Measurements from ENCODE around the gene ZNF536. TPM values are rescaled to one million over a fixed set of nuclear protein-coding genes. Genes with fewer than 3 reads are reported as not detected.

The ZNF536 gene
- polyA plus RNA-seq, 1 donor (not counting 4 experiments of a cell fraction or from before 2014, with no cell fraction given), result not detected

DNA sequence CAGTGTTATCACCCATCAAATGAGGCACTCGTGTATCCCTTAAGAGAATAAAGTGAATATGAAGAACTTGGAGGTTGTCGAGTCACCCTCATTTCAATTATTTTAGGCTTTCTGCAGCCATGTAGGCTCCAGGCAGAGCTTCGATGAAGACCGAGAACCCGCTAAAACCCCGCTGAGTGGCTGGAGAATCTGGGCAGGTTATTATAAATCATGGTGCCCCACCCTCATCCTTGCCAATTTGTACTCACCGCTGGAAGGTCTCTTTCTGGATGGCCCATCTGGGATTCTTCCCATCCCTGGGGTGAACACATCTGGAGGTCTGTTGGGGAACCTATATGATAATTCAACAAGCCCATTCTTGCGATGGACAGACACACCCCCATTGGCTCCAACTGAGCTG, 190.8 kb downstream of the ZNF536 start:
- no peak overlapping the region for H3K4me3 ChIP-seq (ENCODE audit: control insufficient read depth in 2 of 3, extremely low read depth in 1 of 3, insufficient read depth in 2 of 3, low read depth in 1 of 3, low read length in 3 of 3)
- no peaks in the 10 kb centered on the region for H3K4me1 ChIP-seq (ENCODE audit: control insufficient read depth, extremely low read depth, insufficient read depth, low read length)
- DNase-seq (ENCODE audit: low read depth, low spot score) (no peak), FAIRE-seq (no peak)
- H3K9me1 ChIP-seq (ENCODE audit: control insufficient read depth, extremely low read depth, insufficient read depth, low read length), result no peaks in the 10 kb centered on the region
- H4K20me1 ChIP-seq (ENCODE audit: control insufficient read depth, extremely low read depth, insufficient read depth, low read length), result no peaks in the 10 kb centered on the region
- H3K79me2 ChIP-seq (ENCODE audit: control insufficient read depth, insufficient read depth, low read length), result no peaks in the 10 kb centered on the region
- dilution Hi-C loops (cut with MboI; ENCODE audit: extremely low pct_ligation_motif_present, low sequenced_read_pairs), result no loop called here
- no peak overlapping the region for H3K9ac ChIP-seq (ENCODE audit: control insufficient read depth, extremely low read depth, insufficient read depth, low read length)
- no peaks in the 10 kb centered on the region for H3K36me3 ChIP-seq (ENCODE audit: control insufficient read depth in 2 of 2, extremely low read depth in 1 of 2, insufficient read depth in 2 of 2, low read length in 2 of 2)
- H3K4me2 ChIP-seq (ENCODE audit: control insufficient read depth, extremely low read depth, insufficient read depth, low read depth, low read length), result no peak overlapping the region
- no peak overlapping the region for H2AFZ ChIP-seq (ENCODE audit: control insufficient read depth, low read length)
- no peaks in the 10 kb centered on the region for H3K27me3 ChIP-seq (ENCODE audit: control insufficient read depth, extremely low read depth, insufficient read depth, low read length)
- H3K27ac ChIP-seq (ENCODE audit: control insufficient read depth, insufficient read depth, low read length), result no peak overlapping the region
- peaks cover 2% of the 10 kb centered on the region for H3K9me3 ChIP-seq (ENCODE audit: control insufficient read depth, low read depth, low read length)
- TF ChIP-seq EZH2 (IDR thresholded peaks at IDR 0.05; ENCODE audit: low read length) (no peak), CTCF (optimal IDR thresholded peaks at IDR 0.05 in 1 of 3, IDR thresholded peaks at IDR 0.05 in 1 of 3, conservative IDR thresholded peaks at IDR 0.05 in 1 of 3; ENCODE audit: extremely low read depth in 1 of 3, insufficient read depth in 2 of 3, low read length in 3 of 3) (no peak)

DNA sequence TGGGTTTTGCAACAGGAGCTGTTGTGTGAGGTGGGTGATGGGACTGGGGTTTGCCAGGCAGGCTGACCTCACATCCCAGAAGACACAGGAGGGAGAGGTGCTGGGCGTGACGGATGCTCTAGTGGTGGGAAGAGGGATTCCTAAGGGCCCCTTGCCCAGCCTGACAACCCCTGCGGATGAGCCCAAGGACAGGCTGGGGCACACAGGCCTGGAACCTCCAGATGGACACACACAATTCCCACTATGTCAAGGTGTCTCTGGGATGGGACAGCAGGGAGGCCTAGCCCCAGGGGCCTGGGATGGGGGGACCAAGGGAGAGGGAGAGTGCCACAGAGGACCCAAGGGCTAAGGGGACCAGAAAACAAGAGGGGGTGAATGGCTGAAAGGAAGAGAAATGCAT, 191.5 kb downstream of the ZNF536 start:
- H3K4me3 ChIP-seq (ENCODE audit: control insufficient read depth in 2 of 3, extremely low read depth in 1 of 3, insufficient read depth in 2 of 3, low read depth in 1 of 3, low read length in 3 of 3), result no peak overlapping the region
- no peaks in the 10 kb centered on the region for H3K36me3 ChIP-seq (ENCODE audit: control insufficient read depth in 2 of 2, extremely low read depth in 1 of 2, insufficient read depth in 2 of 2, low read length in 2 of 2)
- no peak overlapping the region for H3K9ac ChIP-seq (ENCODE audit: control insufficient read depth, extremely low read depth, insufficient read depth, low read length)
- H3K9me1 ChIP-seq (ENCODE audit: control insufficient read depth, extremely low read depth, insufficient read depth, low read length), result no peaks in the 10 kb centered on the region
- H2AFZ ChIP-seq (ENCODE audit: control insufficient read depth, low read length), result no peak overlapping the region
- dilution Hi-C loops (cut with MboI; ENCODE audit: extremely low pct_ligation_motif_present, low sequenced_read_pairs), result no loop called here
- no peaks in the 10 kb centered on the region for H3K27me3 ChIP-seq (ENCODE audit: control insufficient read depth, extremely low read depth, insufficient read depth, low read length)
- H3K79me2 ChIP-seq (ENCODE audit: control insufficient read depth, insufficient read depth, low read length), result no peaks in the 10 kb centered on the region
- no peak for DNase-seq (ENCODE audit: low read depth, low spot score)
- peaks cover 2% of the 10 kb centered on the region for H3K9me3 ChIP-seq (ENCODE audit: control insufficient read depth, low read depth, low read length)
- no peak for FAIRE-seq
- H3K4me1 ChIP-seq (ENCODE audit: control insufficient read depth, extremely low read depth, insufficient read depth, low read length), result no peaks in the 10 kb centered on the region
- TF ChIP-seq CTCF (optimal IDR thresholded peaks at IDR 0.05 in 1 of 3, IDR thresholded peaks at IDR 0.05 in 1 of 3, conservative IDR thresholded peaks at IDR 0.05 in 1 of 3; ENCODE audit: extremely low read depth in 1 of 3, insufficient read depth in 2 of 3, low read length in 3 of 3), result no peak
- no peak for TF ChIP-seq EZH2 (IDR thresholded peaks at IDR 0.05; ENCODE audit: low read length)
- H3K27ac ChIP-seq (ENCODE audit: control insufficient read depth, insufficient read depth, low read length), result no peak overlapping the region
- no peaks in the 10 kb centered on the region for H4K20me1 ChIP-seq (ENCODE audit: control insufficient read depth, extremely low read depth, insufficient read depth, low read length)
- H3K4me2 ChIP-seq (ENCODE audit: control insufficient read depth, extremely low read depth, insufficient read depth, low read depth, low read length), result no peak overlapping the region

Measured in keratinocyte (primary cell).